PC-9 (cell line): ENCODE data around the gene MXD4. TPM values are rescaled to one million over a fixed set of nuclear protein-coding genes. Genes with fewer than 3 reads are reported as not detected.

ENCODE experiments used
- BruUV-seq: library from RNA; stranded (reverse); fragments of 400-500 nt; replicated peaks from 2 replicates; lab custom pipeline; 2021; lab: Mats Ljungman, UMichigan
- CTCF ChIA-PET: fragments of 300-600 bp; sonication (Branson Sonifier 250); formaldehyde crosslinking; loops from one replicate; lab custom pipeline; 2022; ENCODE audit warnings: antibody characterized with exemption; lab: Charles Lee
- POLR2A ChIA-PET: fragments of 300-600 bp; sonication (Branson Sonifier 250); formaldehyde crosslinking; loops from one replicate; lab custom pipeline; 2022; ENCODE audit warnings: antibody characterized with exemption; ENCODE audit not compliant: unreplicated experiment; lab: Charles Lee
- DNase-seq, 2 experiments: peaks; one replicate each; pipeline versions ENCODE4 v3.0.0 to v3.0.0-alpha.2; 2015 to 2022; ENCODE audit warnings: mixed read lengths in 1 of 2
- H2AFZ ChIP-seq: fragments of 200-600 bp; sonication (generic); 2 replicates; pipeline ENCODE4 v1.8.1; 2017; ENCODE audit warnings: antibody characterized with exemption
- H3F3A ChIP-seq: fragments of 200-600 bp; sonication (generic); 2 replicates; pipeline ENCODE4 v1.8.1; 2017; ENCODE audit warnings: antibody characterized with exemption, mild to moderate bottlenecking, low read depth; ENCODE audit not compliant: insufficient read depth
- H3K27ac ChIP-seq: fragments of 200-600 bp; sonication (generic); 2 replicates; pipeline ENCODE4 v1.6.1; 2016; ENCODE audit warnings: mixed run types
- H3K27me3 ChIP-seq: fragments of 200-600 bp; sonication (generic); 2 replicates; pipeline ENCODE4 v1.6.1; 2016; ENCODE audit warnings: low read depth, mixed run types; ENCODE audit not compliant: insufficient read depth
- H3K36me3 ChIP-seq: fragments of 200-600 bp; sonication (generic); 2 replicates; pipeline ENCODE4 v1.6.1; 2016; ENCODE audit warnings: low read depth, mixed run types
- H3K4me1 ChIP-seq: fragments of 200-600 bp; sonication (generic); replicated peaks from 2 replicates; pipeline ENCODE4 v1.6.1; 2016; ENCODE audit warnings: mixed run types; ENCODE audit not compliant: insufficient read depth
- H3K4me2 ChIP-seq: fragments of 200-600 bp; sonication (generic); 2 replicates; pipeline ENCODE4 v1.6.1; 2017; ENCODE audit warnings: mixed run types
- H3K4me3 ChIP-seq: fragments of 200-600 bp; sonication (generic); 2 replicates; pipeline ENCODE4 v1.6.1; 2016; ENCODE audit warnings: mixed run types
- H3K79me2 ChIP-seq: fragments of 200-600 bp; sonication (generic); 2 replicates; pipeline ENCODE4 v1.6.1; 2017; ENCODE audit warnings: low read depth, mixed run types
- H3K9me2 ChIP-seq: fragments of 200-600 bp; sonication (generic); 2 replicates; pipeline ENCODE4 v1.8.1; 2017; ENCODE audit warnings: mild to moderate bottlenecking; ENCODE audit not compliant: insufficient read depth
- H3K9me3 ChIP-seq: fragments of 200-600 bp; sonication (generic); 2 replicates; pipeline ENCODE4 v1.8.1; 2016; ENCODE audit warnings: low read depth; ENCODE audit not compliant: insufficient read depth
- H4K20me1 ChIP-seq: fragments of 200-600 bp; sonication (generic); 2 replicates; pipeline ENCODE4 v1.8.1; 2017; ENCODE audit not compliant: insufficient read depth
- CTCF ChIP-seq: fragments of 200-600 bp; sonication (generic); conservative IDR thresholded peaks from 2 replicates; pipeline ENCODE4 v1.6.1; 2017; ENCODE audit warnings: mixed run types, antibody characterized with exemption, mild to moderate bottlenecking, moderate library complexity
- EZH2 ChIP-seq: fragments of 200-600 bp; sonication (generic); IDR thresholded peaks from 2 replicates; pipeline ENCODE4 v1.8.0; 2017; ENCODE audit warnings: antibody characterized with exemption, low read depth
- intact Hi-C: fragments of 100-400 bp; cut with micrococcal nuclease; formaldehyde crosslinking; loops from one replicate; pipeline ENCODE4 v1.10.0; 2022; ENCODE audit not compliant: unreplicated experiment
- total RNA-seq: library from RNA; stranded (reverse); gene quantifications from 2 replicates; pipeline ENCODE4 v1.2.3, GENCODE V29; 2021

MXD4 gene
- total RNA-seq, 1 experiment from 2014 or later: 37.0 TPM

DNA sequence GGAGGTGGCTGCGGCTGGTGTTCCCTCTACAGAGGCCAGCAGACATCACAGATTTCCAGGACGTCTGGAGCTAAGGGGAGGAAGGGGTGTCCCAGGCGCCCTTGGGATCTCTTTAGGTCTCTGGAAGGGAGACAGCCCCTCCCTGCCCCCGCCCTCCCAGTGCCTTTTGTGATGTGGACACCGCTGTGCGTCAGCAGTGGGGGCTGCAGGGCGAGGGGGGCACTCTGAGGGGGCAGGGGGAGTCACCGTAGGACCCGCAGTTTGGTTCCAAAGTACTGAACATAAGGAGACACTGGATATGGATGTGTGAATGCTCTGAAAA, 25.6 kb upstream of the MXD4 start:
- Histone ChIP-seq H3K9me2 (no peaks in the 10 kb centered on the region), H3K9me3 (no peaks in the 10 kb centered on the region), H2AFZ (no peak overlapping the region), H3K4me2 (no peak overlapping the region), H4K20me1 (no peaks in the 10 kb centered on the region; the same call in 1 of the 2 replicates), H3K79me2 (no peaks in the 10 kb centered on the region), H3K4me3 (no peak overlapping the region), H3K27me3 (peaks cover 42% of the 10 kb centered on the region), H3F3A (no peaks in the 10 kb centered on the region; the same call in 1 of the 2 replicates), H3K36me3 (no peaks in the 10 kb centered on the region), H3K4me1 (no peaks in the 10 kb centered on the region), H3K27ac (no peak overlapping the region)
- ChIA-PET POLR2A (no interaction called here), CTCF (no interaction called here)
- intact Hi-C loops: no loop called here
- no peak for DNase-seq
- no TSS peak for BruUV-seq
- no peak for TF ChIP-seq EZH2
- no peak for TF ChIP-seq CTCF

- no peak overlapping the region for H3K27ac ChIP-seq
- no peaks in the 10 kb centered on the region; the same call in 1 of the 2 replicates for H4K20me1 ChIP-seq
- peaks cover 42% of the 10 kb centered on the region for H3K27me3 ChIP-seq
- H2AFZ ChIP-seq: no peak overlapping the region
- no peak overlapping the region for H3K4me3 ChIP-seq
- H3K4me1 ChIP-seq: no peaks in the 10 kb centered on the region
- no peaks in the 10 kb centered on the region for H3K9me3 ChIP-seq
- DNase-seq: no peak
- no peaks in the 10 kb centered on the region for H3K79me2 ChIP-seq
- no TSS peak for BruUV-seq
- ChIA-PET CTCF (no interaction called here), POLR2A (no interaction called here)
- TF ChIP-seq EZH2 (no peak), CTCF (no peak)
- H3F3A ChIP-seq: no peaks in the 10 kb centered on the region; the same call in 1 of the 2 replicates
- no peaks in the 10 kb centered on the region for H3K36me3 ChIP-seq
- intact Hi-C loops: no loop called here
- H3K9me2 ChIP-seq: no peaks in the 10 kb centered on the region
- no peak overlapping the region for H3K4me2 ChIP-seq
Observed at GRCh38 chr4:2286904-2287593, 25.1 kb upstream of the MXD4 start.

DNA sequence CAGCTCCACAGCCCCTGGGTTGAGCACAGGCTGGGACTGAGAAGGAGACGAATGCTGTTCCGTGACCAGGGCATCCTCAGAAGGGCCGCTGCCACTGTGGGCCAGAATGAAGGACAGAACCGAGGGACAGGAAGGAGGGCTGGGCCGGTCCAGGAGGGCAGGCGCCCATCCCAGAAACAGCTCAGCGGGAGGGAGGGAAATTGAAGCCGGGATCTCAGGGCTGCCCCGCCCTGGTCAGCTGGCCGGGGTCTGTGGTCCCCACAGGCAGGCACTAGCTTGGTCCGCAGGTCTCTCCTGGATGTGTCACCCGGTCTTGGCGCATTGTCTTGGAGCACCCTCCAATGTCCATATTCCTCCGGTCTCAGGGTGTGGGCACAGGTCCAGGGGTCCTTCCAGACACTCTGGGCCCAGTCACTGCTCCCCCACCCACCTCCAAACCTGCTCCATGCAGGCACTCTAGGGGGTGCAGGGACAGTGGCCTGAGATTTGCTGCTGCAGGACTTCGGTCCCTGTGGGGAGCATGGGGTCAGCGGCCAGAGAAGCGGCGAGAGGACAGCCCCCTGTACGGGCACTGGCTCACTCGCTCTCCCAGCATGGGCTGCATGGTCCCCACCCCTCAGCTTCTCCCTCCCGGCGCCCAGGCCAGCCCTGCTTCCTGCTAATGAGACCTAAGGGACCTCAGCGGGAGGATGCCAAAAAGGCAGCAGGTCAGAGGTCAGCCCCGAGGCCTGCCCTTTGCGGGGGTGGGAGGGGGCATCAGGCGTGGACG, 23.9 kb upstream of the MXD4 start:
- H3K4me2 ChIP-seq: no peak overlapping the region
- no peak overlapping the region for H2AFZ ChIP-seq
- CTCF ChIA-PET: no interaction called here

More for the DNA sequence above, 23.9 kb upstream of the MXD4 start:
- POLR2A ChIA-PET: no interaction called here
- H3K9me2 ChIP-seq: no peaks in the 10 kb centered on the region
- no peak overlapping the region for H3K27ac ChIP-seq
- H3K4me1 ChIP-seq: no peaks in the 10 kb centered on the region
- BruUV-seq: no TSS peak
- no peak for DNase-seq
- no peaks in the 10 kb centered on the region for H4K20me1 ChIP-seq
- H3F3A ChIP-seq: no peaks in the 10 kb centered on the region; the same call in 1 of the 2 replicates
- H3K79me2 ChIP-seq: no peaks in the 10 kb centered on the region
- TF ChIP-seq CTCF (no peak), EZH2 (no peak)
- peaks cover 36% of the 10 kb centered on the region for H3K27me3 ChIP-seq
- intact Hi-C loops: no loop called here
- H3K9me3 ChIP-seq: no peaks in the 10 kb centered on the region
- no peaks in the 10 kb centered on the region for H3K36me3 ChIP-seq
- H3K4me3 ChIP-seq: no peak overlapping the region
